Vagina (tissue), 2 donors: ENCODE results near the gene RFPL4A. TPM values are rescaled to one million over a fixed set of nuclear protein-coding genes. Genes with fewer than 3 reads are reported as not detected.
"Not testable (repeated sequence)": the region's sequence is repeated elsewhere in the genome, so short reads cannot be mapped to it uniquely, and the experiment has no call there.

Experiments used
- DNase-seq, 2 donors: peaks; one replicate each; pipeline ENCODE4 v3.0.0-alpha.2; 2017; ENCODE audit errors: extremely low spot score in 2 of 2
- H3K27ac ChIP-seq: fragments of 200-600 bp; sonication (generic); one replicate; pipeline ENCODE4 v1.5.1; 2019
- H3K27me3 ChIP-seq: fragments of 200-600 bp; sonication (generic); one replicate; pipeline ENCODE4 v1.5.1; 2019
- H3K36me3 ChIP-seq, 2 donors: fragments of 200-600 bp; sonication (generic); one replicate each; pipeline ENCODE4 v1.5.1; 2017 to 2019
- H3K4me1 ChIP-seq: fragments of 200-600 bp; sonication (generic); one replicate; pipeline ENCODE4 v1.5.1; 2019
- H3K4me3 ChIP-seq, 2 donors: fragments of 200-600 bp; sonication (generic); 1 replicate in 1 of 2; 2 replicates in 1 of 2; pipeline ENCODE4 v1.5.1; 2016 to 2019
- H3K9me3 ChIP-seq: fragments of 200-600 bp; sonication (generic); one replicate; pipeline ENCODE4 v1.5.1; 2019
- POLR2A ChIP-seq, 2 donors: fragments of 450-650 bp; IDR thresholded peaks; one replicate each; pipeline ENCODE4 v1.6.1; 2017; ENCODE audit warnings: antibody characterized with exemption in 2 of 2, mild to moderate bottlenecking in 2 of 2, moderate library complexity in 2 of 2
- POLR2AphosphoS5 ChIP-seq, 2 donors: sonication (generic); formaldehyde crosslinking; IDR thresholded peaks; one replicate each; pipeline ENCODE4 v1.9.0; 2017; ENCODE audit warnings: antibody characterized with exemption in 2 of 2, mild to moderate bottlenecking in 2 of 2, low read depth in 1 of 2; ENCODE audit not compliant: insufficient read depth in 1 of 2
- intact Hi-C: fragments of 100-400 bp; cut with DNase I; formaldehyde crosslinking; loops from one replicate; pipeline ENCODE4 v1.15.1; 2023
- total RNA-seq: library from RNA; depleted of rRNA; stranded (reverse); fragments of >200 nt; gene quantifications from one replicate; pipeline ENCODE4 v1.2.3, GENCODE V29; 2016
- TF ChIP-seq, protein P1 (sequence below), 3 experiments: fragments of 450-650 bp in 2 of 3; fragments of 200-600 bp in 1 of 3; sonication (generic) in 1 of 3; IDR thresholded peaks; one replicate each; pipeline ENCODE4 v1.5.1; 2017 to 2019; ENCODE audit warnings: antibody characterized with exemption in 3 of 3, mild to moderate bottlenecking in 2 of 3, moderate library complexity in 2 of 3

RFPL4A gene
- total RNA-seq, 1 donor from 2014 or later = not detected

DNA sequence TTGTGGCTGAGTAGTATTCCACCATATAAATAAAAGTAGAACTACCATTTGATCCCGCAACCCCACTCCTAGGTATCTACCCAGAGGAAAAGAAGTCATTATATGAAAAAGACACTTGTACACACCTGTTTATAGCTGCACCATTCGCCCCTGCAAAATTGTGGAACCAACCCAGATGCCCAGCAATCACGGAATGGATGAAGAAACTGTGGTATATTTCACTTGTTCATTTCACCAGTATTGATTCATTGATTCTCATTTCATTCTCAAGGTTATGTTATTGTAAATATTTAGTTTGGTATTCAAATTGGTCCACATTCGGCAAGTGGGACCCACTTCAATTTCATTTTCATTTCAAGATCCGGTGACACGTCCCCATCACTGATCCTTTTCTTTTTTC, 8.2 kb upstream of the RFPL4A start:
- Histone ChIP-seq H3K27me3 (no peaks in the 10 kb centered on the region), H3K36me3 (no peaks in the 10 kb centered on the region), H3K27ac (no peak overlapping the region), H3K4me3 (no peak overlapping the region), H3K9me3 (no peaks in the 10 kb centered on the region), H3K4me1 (no peaks in the 10 kb centered on the region)
- DNase-seq = no peak
- TF ChIP-seq POLR2A (IDR thresholded peaks at IDR 0.05) = no peak
- no peak for TF ChIP-seq POLR2AphosphoS5 (IDR thresholded peaks at IDR 0.05; ENCODE audit: insufficient read depth in 1 of 2, low read depth in 1 of 2)
- TF ChIP-seq, protein P1, sequence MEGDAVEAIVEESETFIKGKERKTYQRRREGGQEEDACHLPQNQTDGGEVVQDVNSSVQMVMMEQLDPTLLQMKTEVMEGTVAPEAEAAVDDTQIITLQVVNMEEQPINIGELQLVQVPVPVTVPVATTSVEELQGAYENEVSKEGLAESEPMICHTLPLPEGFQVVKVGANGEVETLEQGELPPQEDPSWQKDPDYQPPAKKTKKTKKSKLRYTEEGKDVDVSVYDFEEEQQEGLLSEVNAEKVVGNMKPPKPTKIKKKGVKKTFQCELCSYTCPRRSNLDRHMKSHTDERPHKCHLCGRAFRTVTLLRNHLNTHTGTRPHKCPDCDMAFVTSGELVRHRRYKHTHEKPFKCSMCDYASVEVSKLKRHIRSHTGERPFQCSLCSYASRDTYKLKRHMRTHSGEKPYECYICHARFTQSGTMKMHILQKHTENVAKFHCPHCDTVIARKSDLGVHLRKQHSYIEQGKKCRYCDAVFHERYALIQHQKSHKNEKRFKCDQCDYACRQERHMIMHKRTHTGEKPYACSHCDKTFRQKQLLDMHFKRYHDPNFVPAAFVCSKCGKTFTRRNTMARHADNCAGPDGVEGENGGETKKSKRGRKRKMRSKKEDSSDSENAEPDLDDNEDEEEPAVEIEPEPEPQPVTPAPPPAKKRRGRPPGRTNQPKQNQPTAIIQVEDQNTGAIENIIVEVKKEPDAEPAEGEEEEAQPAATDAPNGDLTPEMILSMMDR (IDR thresholded peaks at IDR 0.05) = no peak
- intact Hi-C loops = no loop called here

DNA sequence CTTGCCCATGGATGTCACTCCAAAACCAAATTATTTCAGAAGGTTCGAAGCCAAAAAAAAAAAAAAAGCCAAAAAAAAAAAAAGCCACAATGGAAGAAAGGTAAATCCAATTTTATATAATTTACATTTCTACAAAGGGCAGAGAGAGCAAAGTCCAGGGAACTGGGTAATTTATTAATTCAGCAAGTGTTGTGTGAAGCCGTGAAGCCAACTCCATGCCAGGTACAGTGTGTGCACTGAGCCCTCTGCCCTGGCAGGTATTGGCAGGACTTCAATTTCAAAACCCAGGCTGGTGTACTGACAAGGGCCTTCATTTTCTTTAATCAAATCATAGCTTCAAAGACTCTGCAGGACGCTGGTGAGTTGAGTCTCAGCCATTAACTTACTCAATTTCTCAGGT, 5.5 kb upstream of the RFPL4A start:
- H3K27me3 ChIP-seq = no peaks in the 10 kb centered on the region
- DNase-seq = no peak
- H3K4me1 ChIP-seq = no peaks in the 10 kb centered on the region
- H3K36me3 ChIP-seq = no peaks in the 10 kb centered on the region
- H3K4me3 ChIP-seq = no peak overlapping the region
- intact Hi-C loops = no loop called here
- no peak overlapping the region for H3K27ac ChIP-seq
- no peak for TF ChIP-seq POLR2A (IDR thresholded peaks at IDR 0.05)
- TF ChIP-seq, protein P1 (IDR thresholded peaks at IDR 0.05) = no peak
- no peak for TF ChIP-seq POLR2AphosphoS5 (IDR thresholded peaks at IDR 0.05; ENCODE audit: insufficient read depth in 1 of 2, low read depth in 1 of 2)
- H3K9me3 ChIP-seq = no peaks in the 10 kb centered on the region

- H3K4me1 ChIP-seq, DNase-seq, H3K36me3 ChIP-seq: not testable (repeated sequence)
These were observed 2.1 kb upstream of the RFPL4A start for GRCh38 chr19:55756808-55757207.

DNA sequence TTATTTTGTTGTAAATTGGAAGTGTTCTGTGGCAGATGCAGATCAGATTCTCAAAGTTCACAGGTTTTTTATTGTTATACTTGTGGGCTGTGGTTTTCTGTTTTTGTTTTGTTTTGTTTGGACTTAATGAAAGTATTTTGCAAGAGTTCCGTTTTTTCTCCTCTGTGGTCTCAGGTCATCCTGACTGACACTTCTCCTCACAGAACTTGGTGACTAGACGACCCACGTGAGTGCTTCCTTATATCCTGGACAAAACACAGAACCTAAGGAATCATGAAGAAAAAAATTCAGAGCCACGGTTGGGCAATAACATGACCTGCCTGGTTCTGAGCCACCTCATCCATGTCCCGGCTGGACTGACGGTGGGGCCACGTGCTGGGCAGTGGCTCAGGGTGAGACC, 7.6 kb downstream of the RFPL4A start:
- no peaks in the 10 kb centered on the region for H3K9me3 ChIP-seq
- H3K27ac ChIP-seq = no peak overlapping the region
- TF ChIP-seq, protein P1 (IDR thresholded peaks at IDR 0.05) = no peak
- TF ChIP-seq POLR2AphosphoS5 (IDR thresholded peaks at IDR 0.05; ENCODE audit: insufficient read depth in 1 of 2, low read depth in 1 of 2) = no peak
- TF ChIP-seq POLR2A (IDR thresholded peaks at IDR 0.05) = no peak
- no peaks in the 10 kb centered on the region for H3K4me1 ChIP-seq
- no peaks in the 10 kb centered on the region for H3K27me3 ChIP-seq
- H3K4me3 ChIP-seq = no peak overlapping the region
- intact Hi-C loops = no loop called here
- H3K36me3 ChIP-seq = no peaks in the 10 kb centered on the region
- no peak for DNase-seq

More at GRCh38 chr19:55756808-55757207, 2.1 kb upstream of the RFPL4A start:
- intact Hi-C loops, H3K4me3 ChIP-seq, H3K9me3 ChIP-seq, H3K27ac ChIP-seq, H3K27me3 ChIP-seq: not testable (repeated sequence)

- H3K36me3 ChIP-seq, H3K27ac ChIP-seq, DNase-seq, H3K4me1 ChIP-seq, intact Hi-C loops, H3K9me3 ChIP-seq, H3K4me3 ChIP-seq, H3K27me3 ChIP-seq: not testable (repeated sequence)
These were observed 9.9 kb downstream of the RFPL4A start, which contains the start of gene RFPL4AL1 for GRCh38 chr19:55768818-55769217. Gene RFPL4AL1 (plus strand): TSS chr19:55769118. CDS start chr19:55771805, 2,687 bp downstream.

DNA sequence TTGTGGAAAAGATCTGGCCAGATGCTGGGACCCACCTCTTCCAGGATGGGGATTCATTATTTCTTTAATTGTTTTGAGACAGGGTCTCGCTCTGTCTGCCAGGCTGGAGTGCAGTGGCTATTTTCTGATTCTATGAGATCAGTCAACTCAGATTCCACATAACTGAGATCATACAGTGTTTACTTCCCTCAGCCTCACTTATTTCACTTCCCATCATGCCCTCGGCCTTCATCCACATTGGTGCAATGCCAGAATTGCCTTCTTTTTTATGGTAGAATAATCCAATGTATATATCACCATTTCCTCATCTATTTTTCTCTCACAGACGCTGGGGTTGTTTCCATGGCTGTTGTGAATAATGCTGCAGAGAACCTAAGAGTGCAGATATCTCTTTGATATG, 10.7 kb downstream of the RFPL4A start:
- H3K9me3 ChIP-seq, intact Hi-C loops: not testable (repeated sequence)

DNA sequence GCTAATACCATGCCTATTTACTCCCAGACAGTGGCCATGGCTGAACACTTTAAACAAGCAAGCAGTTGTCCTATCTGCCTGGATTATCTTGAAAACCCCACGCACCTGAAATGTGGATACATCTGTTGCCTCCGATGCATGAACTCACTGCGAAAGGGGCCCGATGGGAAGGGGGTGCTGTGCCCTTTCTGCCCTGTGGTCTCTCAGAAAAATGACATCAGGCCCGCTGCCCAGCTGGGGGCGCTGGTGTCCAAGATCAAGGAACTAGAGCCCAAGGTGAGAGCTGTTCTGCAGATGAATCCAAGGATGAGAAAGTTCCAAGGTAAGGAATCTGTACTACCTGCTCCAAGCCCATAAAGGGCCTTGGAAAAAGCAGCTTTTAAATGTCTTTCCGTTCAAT, 18.6 kb downstream of the RFPL4A start:
- Histone ChIP-seq H3K27ac (no peak overlapping the region), H3K27me3 (no peaks in the 10 kb centered on the region), H3K36me3 (no peaks in the 10 kb centered on the region), H3K4me3 (no peak overlapping the region), H3K9me3 (no peaks in the 10 kb centered on the region), H3K4me1 (no peaks in the 10 kb centered on the region)
- intact Hi-C loops = no loop called here
- TF ChIP-seq, protein P1 (IDR thresholded peaks at IDR 0.05) = no peak
- TF ChIP-seq POLR2AphosphoS5 (IDR thresholded peaks at IDR 0.05; ENCODE audit: insufficient read depth in 1 of 2, low read depth in 1 of 2) (no peak), POLR2A (IDR thresholded peaks at IDR 0.05) (no peak)
- no peak for DNase-seq

More for the DNA sequence above, 10.7 kb downstream of the RFPL4A start:
- not testable (repeated sequence) for H3K27ac ChIP-seq, H3K4me3 ChIP-seq, H3K36me3 ChIP-seq, H3K27me3 ChIP-seq, H3K4me1 ChIP-seq, DNase-seq
